SIG-M5 treated with dmso at 0.1 percent for 504 hours (cell line): Measurements from ENCODE around the gene RAPGEF2.

Source experiments
- DNase-seq: peaks from one replicate; lab custom pipeline; 2025; ENCODE audit not compliant: unreplicated experiment; lab: John Stamatoyannopoulos, UW

RAPGEF2 gene

GRCh38 chr4:159129814-159130550, 27.1 kb downstream of the RAPGEF2 start:
- no peak for DNase-seq

DNA sequence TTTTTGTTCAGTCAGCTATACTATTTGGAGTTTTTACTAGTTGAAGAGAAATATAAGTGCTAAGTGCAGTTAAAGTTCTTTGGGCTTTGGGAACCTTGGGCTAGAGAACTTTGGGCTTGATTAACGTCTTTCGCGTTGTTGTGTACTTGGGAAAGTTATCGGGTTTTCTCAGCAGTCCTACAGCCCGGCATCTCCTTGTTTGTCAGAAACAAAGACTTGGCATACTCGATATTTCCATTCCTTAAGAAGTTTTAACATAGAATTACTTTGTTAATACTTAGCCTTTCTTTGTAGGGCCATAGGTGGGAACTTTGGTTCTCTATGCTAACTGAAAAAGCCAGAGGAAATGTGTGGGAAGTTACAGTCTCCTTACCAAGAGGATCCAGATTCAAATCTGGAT, 28.7 kb downstream of the RAPGEF2 start:
- DNase-seq = no peak

DNA sequence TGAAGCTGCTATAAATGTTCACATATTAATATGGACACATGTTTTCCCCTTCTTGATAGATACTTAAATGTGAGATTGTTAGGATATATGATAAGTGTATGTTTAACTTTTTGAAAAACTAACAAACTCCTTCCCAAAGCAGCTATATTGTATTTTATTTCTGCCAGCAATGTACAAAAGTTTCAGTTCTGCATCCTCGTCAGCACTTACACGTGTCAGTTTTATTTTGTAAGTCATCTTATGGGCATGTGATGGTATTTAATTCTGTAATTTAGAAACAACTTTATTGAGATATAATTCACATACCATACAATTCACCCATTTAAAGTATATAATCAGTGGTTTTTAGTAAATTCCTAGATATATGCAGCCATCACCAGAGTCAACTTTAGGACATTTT, 31.6 kb downstream of the RAPGEF2 start:
- DNase-seq = no peak

DNA sequence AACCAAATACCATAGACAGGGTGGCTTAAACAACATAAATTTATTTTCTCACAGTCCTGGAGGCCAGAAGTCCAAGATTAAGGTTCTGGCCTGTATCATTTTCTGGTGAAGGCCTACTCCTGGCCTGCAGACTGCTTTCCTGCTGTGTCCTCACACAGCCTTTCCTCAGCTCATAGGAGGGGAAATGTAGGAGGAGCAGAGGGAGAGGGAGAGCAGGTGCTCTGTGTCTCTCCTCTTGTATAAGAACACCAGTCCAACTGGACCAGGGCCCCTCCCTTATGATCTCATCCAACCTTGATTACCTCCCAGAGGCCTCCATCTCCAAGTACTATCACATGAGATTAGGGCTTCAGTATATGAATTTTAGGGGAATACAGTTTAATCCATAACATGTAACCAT, 34.3 kb downstream of the RAPGEF2 start:
- DNase-seq = no peak

DNA sequence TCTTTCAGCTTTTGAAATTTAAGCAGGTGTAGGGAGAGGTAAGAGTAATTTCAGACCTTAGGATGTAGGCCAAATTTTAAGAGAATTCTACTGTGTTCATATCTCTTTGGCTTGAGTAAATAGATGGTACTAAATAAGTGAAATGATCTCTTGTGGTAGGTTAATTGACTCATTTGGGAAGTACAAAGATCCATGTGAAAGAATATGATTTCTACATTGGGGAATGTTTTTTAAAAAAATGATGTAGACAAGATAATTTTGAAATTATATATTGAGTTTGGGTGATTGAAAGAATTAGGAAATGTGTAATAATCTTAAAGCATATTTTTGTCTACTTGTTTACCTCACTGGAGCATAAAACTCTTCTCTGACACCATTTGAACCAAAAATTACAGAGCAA, 35.6 kb downstream of the RAPGEF2 start:
- no peak for DNase-seq

DNA sequence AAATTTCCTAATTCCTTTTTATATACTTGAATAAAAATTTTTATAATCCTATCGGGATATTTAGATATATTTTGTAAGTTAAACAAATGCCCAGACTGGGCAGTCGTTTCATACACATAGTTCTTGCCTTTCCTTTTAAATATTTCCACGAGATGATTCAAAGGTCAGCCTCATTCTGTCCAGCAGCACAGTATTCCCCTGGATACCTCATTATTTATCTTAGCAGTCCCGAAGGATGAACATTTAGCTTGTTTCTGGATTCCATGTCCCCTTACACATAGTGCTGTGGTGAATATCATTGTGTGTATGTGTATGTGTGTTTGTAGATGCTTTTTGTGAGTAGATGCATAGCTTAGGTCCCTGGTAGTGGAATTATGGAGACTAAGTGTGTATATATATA, 38.3 kb downstream of the RAPGEF2 start:
- DNase-seq = no peak

GRCh38 chr4:159142241-159142640, 39.4 kb downstream of the RAPGEF2 start:
- no peak for DNase-seq

DNA sequence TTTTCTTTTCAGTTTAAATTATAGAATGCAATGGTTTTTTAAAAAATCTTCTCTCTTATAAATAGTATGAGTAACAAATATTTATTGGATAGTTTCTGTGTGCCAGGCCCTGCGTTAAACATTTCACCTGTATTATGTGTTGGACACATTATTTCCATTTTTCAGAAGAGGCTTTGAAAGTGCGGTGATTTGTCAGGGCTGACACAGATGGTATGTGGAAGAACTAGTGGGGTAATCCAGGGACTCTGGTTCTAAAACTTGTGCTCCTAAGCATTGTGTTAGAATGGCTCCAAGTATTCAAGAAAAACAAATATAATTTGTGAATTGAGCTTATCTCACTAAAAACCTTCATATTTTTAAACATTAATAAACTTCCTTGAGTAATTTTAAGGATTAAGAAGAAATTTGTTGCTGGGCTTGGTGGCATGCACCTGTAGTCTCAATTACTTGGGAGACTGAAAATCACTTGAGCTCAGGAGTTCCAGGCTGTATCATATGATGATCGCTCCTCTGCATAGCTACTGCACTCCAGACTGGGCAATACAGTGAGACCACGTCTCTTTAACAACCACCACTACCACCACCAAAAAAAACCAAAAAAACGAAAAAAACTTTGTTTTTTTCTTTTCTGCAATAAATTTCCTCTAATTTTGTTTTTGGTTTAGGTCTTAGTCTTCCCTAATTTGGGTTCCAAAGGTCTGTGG, 40.0 kb downstream of the RAPGEF2 start:
- DNase-seq = no peak

- DNase-seq = no peak
Observed at GRCh38 chr4:159143687-159144086, 40.8 kb downstream of the RAPGEF2 start.

GRCh38 chr4:159144112-159144694, 41.3 kb downstream of the RAPGEF2 start:
- no peak for DNase-seq

DNA sequence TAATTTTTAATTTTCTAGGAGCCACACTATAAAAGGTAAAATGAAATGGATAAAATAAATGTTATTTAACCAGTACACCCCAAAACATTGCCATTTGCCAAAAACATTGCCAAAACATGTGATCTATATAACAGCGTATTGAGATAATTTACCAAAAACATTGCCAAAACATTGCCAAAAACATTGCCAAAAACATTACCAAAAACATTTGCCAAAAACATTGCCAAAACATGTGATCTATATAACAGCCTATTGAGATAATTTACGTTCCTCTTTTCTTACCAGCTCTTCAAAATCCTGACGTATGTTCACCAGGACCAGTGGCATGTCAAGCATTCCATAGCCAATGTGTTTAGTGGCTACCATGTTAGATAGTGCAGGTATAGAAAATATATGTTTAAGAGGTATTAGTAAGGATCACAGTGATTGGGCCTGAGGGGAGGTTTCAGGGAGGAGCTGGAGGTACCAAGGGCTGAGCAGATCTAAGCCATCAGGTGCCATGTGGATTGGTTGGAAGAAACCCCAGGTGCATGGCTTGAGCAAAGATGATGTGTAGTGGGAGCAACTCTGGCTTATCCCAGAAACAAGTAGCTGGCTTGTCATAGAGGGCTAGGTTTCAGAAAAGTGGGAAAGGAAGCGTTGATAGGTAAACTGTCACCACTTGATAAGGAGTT, 42.6 kb downstream of the RAPGEF2 start:
- no peak for DNase-seq

- no peak for DNase-seq
Observed at GRCh38 chr4:159145992-159146330, 43.1 kb downstream of the RAPGEF2 start.

GRCh38 chr4:159146488-159146887, 43.6 kb downstream of the RAPGEF2 start:
- DNase-seq = peak; percentile 2

GRCh38 chr4:159148441-159148840, 45.6 kb downstream of the RAPGEF2 start:
- no peak for DNase-seq

GRCh38 chr4:159149666-159150065, 46.8 kb downstream of the RAPGEF2 start:
- no peak for DNase-seq

DNA sequence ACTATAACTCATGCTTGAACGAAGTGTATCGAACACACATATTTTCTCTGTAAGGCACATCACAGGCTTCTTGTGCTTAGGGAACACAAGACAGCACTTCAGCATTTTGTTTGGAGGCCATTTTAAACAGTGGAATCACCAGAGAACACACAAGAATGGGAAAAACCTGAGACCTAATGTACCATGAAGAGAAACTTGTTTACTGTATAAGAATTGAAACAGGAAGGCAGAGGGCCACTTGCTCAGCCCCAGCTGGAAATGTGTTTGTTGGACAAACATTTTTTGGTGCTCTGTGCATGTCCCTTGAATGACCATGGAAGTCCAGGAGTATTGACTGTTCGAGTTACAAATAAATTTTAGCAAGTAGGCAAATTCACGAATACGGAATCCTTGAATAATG, 47.5 kb downstream of the RAPGEF2 start:
- DNase-seq = no peak

GRCh38 chr4:159150821-159151390, 48.0 kb downstream of the RAPGEF2 start:
- no peak for DNase-seq

DNA sequence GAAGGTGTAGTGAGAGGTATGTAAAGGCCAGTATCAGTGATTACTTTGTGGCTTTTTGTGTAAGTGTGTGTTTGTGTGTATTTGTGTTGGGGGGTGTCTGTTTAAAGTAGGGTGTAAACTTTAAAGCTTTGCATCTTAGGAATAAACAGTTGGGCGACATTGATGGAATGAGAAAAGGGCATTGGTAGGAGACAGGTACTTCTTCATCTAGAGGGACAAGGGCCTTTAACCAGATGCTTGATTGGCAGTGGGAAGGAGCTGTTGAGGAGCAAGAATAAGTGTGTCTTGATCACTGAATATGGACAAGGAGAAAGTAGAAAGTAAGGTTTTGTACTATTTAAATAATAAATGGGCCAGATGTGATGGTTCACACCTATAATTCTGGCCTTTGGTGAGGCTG, 48.8 kb downstream of the RAPGEF2 start:
- DNase-seq = no peak

DNA sequence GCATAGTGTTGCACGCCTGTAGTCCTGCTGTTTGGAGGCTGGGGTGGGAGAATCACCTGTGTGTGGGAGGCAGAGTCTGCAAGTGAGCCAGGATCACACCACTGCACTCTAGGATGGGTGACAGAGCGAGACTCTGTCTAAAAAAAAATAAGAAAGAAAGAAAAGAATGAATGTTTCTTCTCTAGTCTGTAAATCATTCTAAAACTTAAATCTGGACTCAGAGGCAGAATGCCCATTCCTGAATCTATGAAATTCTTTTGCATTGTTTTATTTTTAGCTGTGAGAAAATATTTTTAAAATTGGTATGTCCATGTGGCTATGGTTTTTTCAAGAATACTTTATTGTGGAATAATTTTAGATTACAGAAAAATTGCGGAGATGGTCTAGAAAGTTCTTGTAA, 49.3 kb downstream of the RAPGEF2 start:
- DNase-seq = no peak

- DNase-seq = no peak
Observed at GRCh38 chr4:159153669-159154068, 50.8 kb downstream of the RAPGEF2 start.

GRCh38 chr4:159155119-159155518, 52.2 kb downstream of the RAPGEF2 start:
- no peak for DNase-seq
